ENCODE measurements around the gene STPG3. TPM values are rescaled to one million over a fixed set of nuclear protein-coding genes. Genes with fewer than 3 reads are reported as not detected.
A peak's percentile ranks its signal among the peaks of the same experiment; 100 is the strongest.

STPG3 gene
- total and polyA plus RNA-seq, 2 of the 13 experiments (the other 11 are each of a cell fraction or from before 2014, with no cell fraction given), result not detected

GRCh38 chr9:137294681-137295237 lies 43.7 kb downstream of the STPG3 start (continued):
- TF ChIP-seq SRSF9 (IDR thresholded peaks at IDR 0.05; ENCODE audit: borderline replicate concordance, insufficient read depth, low read depth, low read length, poor library complexity, severe bottlenecking) (no peak), CAMTA2 (CRISPR knock-in tag; IDR thresholded peaks at IDR 0.05; ENCODE audit: borderline replicate concordance) (0 out of 2 replicates have a peak, but pooled peaks have one; percentile 30), MLXIP (CRISPR knock-in tag; IDR thresholded peaks at IDR 0.05; ENCODE audit: borderline replicate concordance) (no peak), ZFP36L2 (CRISPR knock-in tag; IDR thresholded peaks at IDR 0.05) (no peak), ZNF576 (CRISPR knock-in tag; IDR thresholded peaks at IDR 0.05) (no peak), ZNF33A (CRISPR knock-in tag; IDR thresholded peaks at IDR 0.05; ENCODE audit: borderline replicate concordance) (no peak), MLX (CRISPR knock-in tag; IDR thresholded peaks at IDR 0.05) (no peak), RCOR2 (CRISPR knock-in tag; IDR thresholded peaks at IDR 0.05) (no peak), MXI1 (IDR thresholded peaks at IDR 0.05; ENCODE audit: borderline replicate concordance, low read depth, low read length) (no peak), ZNF670 (CRISPR knock-in tag; IDR thresholded peaks at IDR 0.05; ENCODE audit: borderline replicate concordance) (no peak), ZNF235 (CRISPR knock-in tag; IDR thresholded peaks at IDR 0.05; ENCODE audit: borderline replicate concordance) (no peak), ETV6 (CRISPR knock-in tag; conservative IDR thresholded peaks at IDR 0.05) (no peak), ASH2L (IDR thresholded peaks at IDR 0.05; ENCODE audit: insufficient read length, low read depth, low read length) (no peak), SMYD3 (CRISPR knock-in tag; IDR thresholded peaks at IDR 0.05) (no peak), PHB2 (IDR thresholded peaks at IDR 0.05; ENCODE audit: partially characterized antibody) (no peak), KAT2B (IDR thresholded peaks at IDR 0.05; ENCODE audit: borderline replicate concordance, low read depth, low read length) (no peak), MTF1 (CRISPR knock-in tag; IDR thresholded peaks at IDR 0.05) (no peak), ATF4 (CRISPR knock-in tag; IDR thresholded peaks at IDR 0.05) (no peak), IRX3 (CRISPR knock-in tag; IDR thresholded peaks at IDR 0.05; ENCODE audit: borderline replicate concordance, low read depth) (no peak), ZNF616 (CRISPR knock-in tag; IDR thresholded peaks at IDR 0.05; ENCODE audit: low read depth) (no peak), DR1 (CRISPR knock-in tag; IDR thresholded peaks at IDR 0.05) (no peak), CHD2 (IDR thresholded peaks at IDR 0.05; ENCODE audit: low read depth, low read length) (no peak), ZNF570 (CRISPR knock-in tag; IDR thresholded peaks at IDR 0.05; ENCODE audit: borderline replicate concordance) (no peak), ZBTB34 (CRISPR knock-in tag; IDR thresholded peaks at IDR 0.05) (no peak), ZNF780A (CRISPR knock-in tag; IDR thresholded peaks at IDR 0.05) (no peak)

Measured in HepG2 (cell line).